ENCODE results near the gene NLK.

NLK gene

DNA sequence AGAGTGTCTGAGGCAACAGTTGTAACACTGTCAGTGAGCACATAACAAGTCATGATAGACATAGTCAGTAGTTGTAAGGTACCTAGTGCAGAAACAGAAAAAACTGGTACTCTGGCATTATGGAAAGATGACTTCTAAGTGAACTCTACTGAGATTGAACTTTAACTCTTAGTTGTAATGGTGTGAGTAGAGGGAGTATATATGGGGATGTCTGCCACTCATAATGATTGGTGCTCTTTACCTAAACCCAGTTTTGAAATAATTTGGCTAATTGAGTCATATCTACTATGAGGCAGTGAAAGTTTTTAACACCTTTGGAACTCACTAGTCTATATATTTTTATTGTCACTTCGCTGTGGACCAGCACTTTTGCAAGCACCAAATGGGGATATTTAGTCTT is 6.6 kb downstream of the NLK start:
- no peaks in the 10 kb centered on the region for H3K27me3 ChIP-seq (ENCODE audit: control insufficient read depth in 1 of 2, insufficient read depth in 2 of 2, low read length in 2 of 2)
- H3K36me3 ChIP-seq (ENCODE audit: control insufficient read depth in 2 of 2, insufficient read depth in 2 of 2, low read length in 2 of 2), result no peaks in the 10 kb centered on the region
- no peaks in the 10 kb centered on the region for H3K9me3 ChIP-seq (ENCODE audit: control insufficient read depth in 2 of 2, low read length in 2 of 2)
- peaks cover 5% of the 10 kb centered on the region for H3K4me1 ChIP-seq (ENCODE audit: control insufficient read depth, insufficient read depth, low read length)
- no peak overlapping the region for H3K27ac ChIP-seq (ENCODE audit: low read length)
- H3K4me3 ChIP-seq (ENCODE audit: low read length in 2 of 2), result no peak overlapping the region
- no peak overlapping the region for H3K9ac ChIP-seq (ENCODE audit: low read length in 2 of 2)

DNA sequence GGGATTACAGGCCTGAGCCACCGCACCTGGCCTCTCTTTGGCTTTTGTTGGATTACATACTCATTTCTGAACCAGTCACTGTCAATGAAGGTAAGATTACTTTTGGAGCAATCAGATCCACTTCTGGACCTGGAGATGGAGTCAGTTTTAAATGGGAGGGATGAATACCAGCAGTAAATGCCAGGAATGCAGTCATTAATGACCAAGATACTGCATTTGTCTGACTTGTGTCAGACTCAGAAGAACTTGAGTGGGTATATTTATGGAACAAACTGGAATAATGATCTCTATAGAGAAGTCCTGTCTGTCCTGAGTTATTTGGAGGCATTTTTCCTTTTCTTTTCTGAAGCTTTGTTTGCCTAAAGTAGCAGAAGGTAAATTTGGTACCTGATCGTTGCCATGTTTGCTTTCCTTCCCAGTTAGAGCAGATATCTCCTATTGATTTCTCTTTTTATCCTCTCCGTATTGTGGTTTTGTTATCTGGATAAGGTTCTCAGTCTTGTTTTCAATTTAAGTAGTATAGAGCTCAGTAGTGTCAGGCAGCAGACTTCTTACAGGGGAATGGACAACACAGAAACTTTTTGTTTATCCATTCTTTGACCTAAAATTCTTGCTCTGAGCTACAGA is 10.7 kb downstream of the NLK start:
- Histone ChIP-seq H3K4me1 (ENCODE audit: control insufficient read depth, insufficient read depth, low read length) (peaks cover 5% of the 10 kb centered on the region), H3K4me3 (ENCODE audit: low read length in 2 of 2) (no peak overlapping the region), H3K27ac (ENCODE audit: low read length) (no peak overlapping the region), H3K9me3 (ENCODE audit: control insufficient read depth in 2 of 2, low read length in 2 of 2) (no peaks in the 10 kb centered on the region), H3K27me3 (ENCODE audit: control insufficient read depth in 1 of 2, insufficient read depth in 2 of 2, low read length in 2 of 2) (no peaks in the 10 kb centered on the region), H3K36me3 (ENCODE audit: control insufficient read depth in 2 of 2, insufficient read depth in 2 of 2, low read length in 2 of 2) (no peaks in the 10 kb centered on the region), H3K9ac (ENCODE audit: low read length in 2 of 2) (no peak overlapping the region)

DNA sequence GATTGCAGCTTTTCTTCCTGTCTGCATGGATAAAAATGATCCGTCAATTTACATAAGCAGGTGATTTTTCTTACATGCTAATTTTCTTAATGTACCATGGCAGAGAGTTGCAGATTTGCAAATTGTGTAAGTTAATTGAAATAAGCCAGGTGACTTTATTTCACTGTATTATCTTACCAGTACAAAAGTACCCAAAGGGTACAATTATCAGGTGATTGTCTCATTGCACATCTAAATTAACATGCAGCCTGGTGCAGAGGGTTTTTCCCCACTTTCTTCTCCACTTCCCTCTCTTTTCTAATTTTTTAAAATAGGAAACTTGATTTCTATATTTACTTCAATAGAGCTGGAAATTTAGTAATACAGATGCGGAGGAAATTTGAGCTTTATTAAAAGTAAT is 11.2 kb downstream of the NLK start:
- H3K27me3 ChIP-seq (ENCODE audit: control insufficient read depth in 1 of 2, insufficient read depth in 2 of 2, low read length in 2 of 2), result no peaks in the 10 kb centered on the region
- H3K36me3 ChIP-seq (ENCODE audit: control insufficient read depth in 2 of 2, insufficient read depth in 2 of 2, low read length in 2 of 2), result no peaks in the 10 kb centered on the region
- no peak overlapping the region for H3K9ac ChIP-seq (ENCODE audit: low read length in 2 of 2)
- H3K4me1 ChIP-seq (ENCODE audit: control insufficient read depth, insufficient read depth, low read length), result peaks cover 5% of the 10 kb centered on the region
- H3K9me3 ChIP-seq (ENCODE audit: control insufficient read depth in 2 of 2, low read length in 2 of 2), result no peaks in the 10 kb centered on the region
- H3K4me3 ChIP-seq (ENCODE audit: low read length in 2 of 2), result no peak overlapping the region
- no peak overlapping the region for H3K27ac ChIP-seq (ENCODE audit: low read length)

DNA sequence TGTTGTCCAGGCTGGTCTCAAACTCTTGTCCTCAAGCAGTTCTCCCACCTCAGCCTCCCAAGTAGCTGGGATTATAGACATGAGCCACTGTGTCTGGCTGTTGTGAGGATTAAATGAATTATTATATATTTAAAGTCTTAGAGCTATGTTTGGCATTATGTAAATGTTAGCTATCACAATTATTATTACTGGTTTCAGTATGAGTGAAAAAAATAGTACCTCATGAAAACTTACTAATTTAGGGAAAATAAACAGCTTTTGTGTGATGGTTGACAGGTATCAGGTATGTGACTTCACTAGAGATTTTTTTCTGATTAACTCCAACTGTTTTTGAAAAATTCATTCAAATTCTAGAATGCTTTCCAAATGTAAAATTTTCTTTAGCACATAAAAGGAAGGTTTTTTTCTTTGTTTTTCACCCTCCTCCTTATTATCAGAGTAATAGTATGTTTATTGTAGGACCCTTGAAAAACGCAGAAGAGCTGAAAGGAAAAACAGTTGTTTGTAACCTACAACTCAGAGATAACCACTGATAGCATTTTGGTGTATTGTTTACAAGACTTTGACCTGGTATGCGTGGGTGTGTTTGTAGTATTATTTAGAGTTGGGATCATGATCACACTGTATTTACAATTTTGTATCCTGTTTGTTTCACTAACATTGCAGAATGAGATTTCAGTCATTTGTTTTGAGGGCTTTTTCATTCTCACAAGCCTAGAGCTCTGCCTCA is 13.2 kb downstream of the NLK start:
- H3K27ac ChIP-seq (ENCODE audit: low read length), result no peak overlapping the region
- H3K27me3 ChIP-seq (ENCODE audit: control insufficient read depth in 1 of 2, insufficient read depth in 2 of 2, low read length in 2 of 2), result no peaks in the 10 kb centered on the region
- H3K4me1 ChIP-seq (ENCODE audit: control insufficient read depth, insufficient read depth, low read length), result peaks cover 5% of the 10 kb centered on the region
- no peak overlapping the region for H3K9ac ChIP-seq (ENCODE audit: low read length in 2 of 2)
- no peaks in the 10 kb centered on the region for H3K36me3 ChIP-seq (ENCODE audit: control insufficient read depth in 2 of 2, insufficient read depth in 2 of 2, low read length in 2 of 2)
- no peaks in the 10 kb centered on the region for H3K9me3 ChIP-seq (ENCODE audit: control insufficient read depth in 2 of 2, low read length in 2 of 2)
- H3K4me3 ChIP-seq (ENCODE audit: low read length in 2 of 2), result no peak overlapping the region

DNA sequence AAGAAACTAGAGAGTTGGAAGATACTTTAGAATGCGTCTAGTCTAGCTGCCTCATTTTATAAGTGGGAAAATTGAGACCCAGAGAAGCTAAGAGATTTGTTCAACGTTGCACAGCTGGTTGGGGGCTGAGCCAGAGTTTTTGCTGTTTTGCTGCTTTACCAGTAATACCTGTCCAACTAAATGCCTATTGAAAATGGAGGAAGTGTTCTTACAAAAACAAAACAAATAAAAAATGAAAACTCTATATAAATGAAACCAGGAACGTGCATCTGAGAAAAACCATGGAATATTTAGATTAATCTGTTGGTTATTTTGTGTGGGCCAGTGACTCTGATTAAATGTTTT is 13.8 kb downstream of the NLK start:
- no peak overlapping the region for H3K4me3 ChIP-seq (ENCODE audit: low read length in 2 of 2)
- H3K9ac ChIP-seq (ENCODE audit: low read length in 2 of 2), result no peak overlapping the region

DNA sequence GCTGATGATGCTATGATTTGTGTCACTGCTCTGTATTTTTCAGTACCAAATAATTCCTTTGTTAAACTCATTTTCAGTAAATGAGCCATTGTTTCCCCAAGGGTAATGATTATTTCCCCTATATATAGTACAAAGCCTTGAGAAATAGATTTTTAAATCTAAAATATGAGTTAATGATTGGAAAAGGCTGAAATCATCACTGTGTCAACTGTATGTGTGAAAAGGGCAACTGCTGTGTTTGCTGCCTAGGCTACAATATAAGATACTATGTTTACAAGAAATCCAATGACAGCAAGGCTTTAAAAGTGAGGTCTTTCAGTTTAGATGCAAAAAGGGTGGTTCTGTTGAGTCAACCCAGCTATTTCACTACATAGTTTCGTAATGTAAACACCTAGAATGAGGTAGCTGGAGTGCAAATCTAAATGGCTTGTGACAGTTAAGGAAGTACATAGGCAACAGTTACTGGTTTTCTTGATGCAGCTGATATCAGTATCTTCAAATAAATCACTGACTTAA is 15.3 kb downstream of the NLK start:
- Histone ChIP-seq H3K36me3 (ENCODE audit: control insufficient read depth in 2 of 2, insufficient read depth in 2 of 2, low read length in 2 of 2) (no peaks in the 10 kb centered on the region), H3K27me3 (ENCODE audit: control insufficient read depth in 1 of 2, insufficient read depth in 2 of 2, low read length in 2 of 2) (no peaks in the 10 kb centered on the region), H3K9ac (ENCODE audit: low read length in 2 of 2) (no peak overlapping the region), H3K4me1 (ENCODE audit: control insufficient read depth, insufficient read depth, low read length) (peaks cover 5% of the 10 kb centered on the region), H3K9me3 (ENCODE audit: control insufficient read depth in 2 of 2, low read length in 2 of 2) (no peaks in the 10 kb centered on the region), H3K4me3 (ENCODE audit: low read length in 2 of 2) (no peak overlapping the region), H3K27ac (ENCODE audit: low read length) (no peak overlapping the region)

More for the DNA sequence above, 13.8 kb downstream of the NLK start:
- no peak overlapping the region for H3K27ac ChIP-seq (ENCODE audit: low read length)
- peaks cover 5% of the 10 kb centered on the region for H3K4me1 ChIP-seq (ENCODE audit: control insufficient read depth, insufficient read depth, low read length)
- no peaks in the 10 kb centered on the region for H3K9me3 ChIP-seq (ENCODE audit: control insufficient read depth in 2 of 2, low read length in 2 of 2)
- no peaks in the 10 kb centered on the region for H3K36me3 ChIP-seq (ENCODE audit: control insufficient read depth in 2 of 2, insufficient read depth in 2 of 2, low read length in 2 of 2)
- no peaks in the 10 kb centered on the region for H3K27me3 ChIP-seq (ENCODE audit: control insufficient read depth in 1 of 2, insufficient read depth in 2 of 2, low read length in 2 of 2)

DNA sequence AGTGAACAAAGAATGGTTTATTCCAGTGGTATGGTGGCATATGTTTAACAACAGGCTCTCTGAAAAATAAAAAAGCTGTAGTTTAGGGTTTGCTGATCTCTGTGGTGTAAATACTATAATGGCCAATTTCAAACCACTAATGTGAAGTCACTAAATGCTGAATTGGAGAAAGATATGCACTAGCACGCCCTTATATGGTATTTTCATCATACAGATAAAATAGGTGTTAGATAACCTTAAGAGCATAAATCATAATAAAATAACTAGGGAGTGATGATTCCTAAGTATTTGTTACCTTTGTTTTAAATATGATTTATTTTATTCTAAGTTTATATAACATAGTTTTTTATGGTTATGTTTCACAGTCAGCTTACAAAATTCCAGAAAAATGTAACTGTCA is 17.2 kb downstream of the NLK start:
- Histone ChIP-seq H3K4me1 (ENCODE audit: control insufficient read depth, insufficient read depth, low read length) (no peaks in the 10 kb centered on the region), H3K27ac (ENCODE audit: low read length) (no peak overlapping the region), H3K36me3 (ENCODE audit: control insufficient read depth in 2 of 2, insufficient read depth in 2 of 2, low read length in 2 of 2) (no peaks in the 10 kb centered on the region), H3K4me3 (ENCODE audit: low read length in 2 of 2) (no peak overlapping the region), H3K27me3 (ENCODE audit: control insufficient read depth in 1 of 2, insufficient read depth in 2 of 2, low read length in 2 of 2) (no peaks in the 10 kb centered on the region), H3K9me3 (ENCODE audit: control insufficient read depth in 2 of 2, low read length in 2 of 2) (no peaks in the 10 kb centered on the region), H3K9ac (ENCODE audit: low read length in 2 of 2) (no peak overlapping the region)

DNA sequence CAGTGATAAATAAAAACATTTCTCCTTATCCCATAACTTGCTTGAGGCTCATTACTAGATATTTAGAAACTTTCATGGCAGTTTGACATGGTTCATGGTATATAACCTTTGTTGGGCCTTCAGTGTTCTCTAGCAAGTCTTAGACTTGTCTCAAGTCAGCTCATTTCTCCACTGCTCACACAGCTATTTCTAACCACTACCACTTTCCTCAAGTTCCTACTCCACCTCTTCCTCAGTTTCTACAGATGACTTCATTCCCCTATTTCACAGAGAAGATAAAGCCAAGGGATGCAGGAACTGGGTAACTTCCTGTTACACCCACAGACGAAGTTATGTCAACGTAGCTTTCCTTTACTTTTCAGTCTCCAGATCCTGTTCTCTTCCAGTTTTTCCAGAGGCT is 23.2 kb downstream of the NLK start:
- no peak overlapping the region for H3K9ac ChIP-seq (ENCODE audit: low read length in 2 of 2)
- H3K4me3 ChIP-seq (ENCODE audit: low read length in 2 of 2), result no peak overlapping the region
- no peak overlapping the region for H3K27ac ChIP-seq (ENCODE audit: low read length)
- H3K9me3 ChIP-seq (ENCODE audit: control insufficient read depth in 2 of 2, low read length in 2 of 2), result no peaks in the 10 kb centered on the region
- no peaks in the 10 kb centered on the region for H3K36me3 ChIP-seq (ENCODE audit: control insufficient read depth in 2 of 2, insufficient read depth in 2 of 2, low read length in 2 of 2)
- H3K27me3 ChIP-seq (ENCODE audit: control insufficient read depth in 1 of 2, insufficient read depth in 2 of 2, low read length in 2 of 2), result no peaks in the 10 kb centered on the region
- H3K4me1 ChIP-seq (ENCODE audit: control insufficient read depth, insufficient read depth, low read length), result no peaks in the 10 kb centered on the region

DNA sequence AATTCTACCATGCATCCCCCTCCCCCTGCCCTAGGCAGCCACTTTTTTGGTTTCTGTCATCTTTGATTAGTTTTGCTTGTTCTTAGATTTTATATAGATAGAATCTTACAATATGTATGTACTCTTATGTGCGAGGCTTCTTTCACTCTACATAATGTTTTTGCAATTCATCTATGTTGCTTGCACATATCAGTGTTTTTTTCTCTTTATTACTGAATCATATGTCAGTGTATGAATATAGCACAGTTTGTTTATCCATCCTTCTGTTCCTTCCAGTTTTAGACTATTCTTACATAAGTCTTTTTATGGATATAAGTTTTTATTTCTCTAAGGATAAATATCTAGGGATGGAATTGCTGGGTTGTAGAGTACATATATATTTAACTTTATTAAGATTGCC is 26.6 kb downstream of the NLK start:
- no peaks in the 10 kb centered on the region for H3K27me3 ChIP-seq (ENCODE audit: control insufficient read depth in 1 of 2, insufficient read depth in 2 of 2, low read length in 2 of 2)
- no peaks in the 10 kb centered on the region for H3K36me3 ChIP-seq (ENCODE audit: control insufficient read depth in 2 of 2, insufficient read depth in 2 of 2, low read length in 2 of 2)
- H3K27ac ChIP-seq (ENCODE audit: low read length), result no peak overlapping the region
- H3K4me3 ChIP-seq (ENCODE audit: low read length in 2 of 2), result no peak overlapping the region
- no peak overlapping the region for H3K9ac ChIP-seq (ENCODE audit: low read length in 2 of 2)
- no peaks in the 10 kb centered on the region for H3K9me3 ChIP-seq (ENCODE audit: control insufficient read depth in 2 of 2, low read length in 2 of 2)
- H3K4me1 ChIP-seq (ENCODE audit: control insufficient read depth, insufficient read depth, low read length), result no peaks in the 10 kb centered on the region

DNA sequence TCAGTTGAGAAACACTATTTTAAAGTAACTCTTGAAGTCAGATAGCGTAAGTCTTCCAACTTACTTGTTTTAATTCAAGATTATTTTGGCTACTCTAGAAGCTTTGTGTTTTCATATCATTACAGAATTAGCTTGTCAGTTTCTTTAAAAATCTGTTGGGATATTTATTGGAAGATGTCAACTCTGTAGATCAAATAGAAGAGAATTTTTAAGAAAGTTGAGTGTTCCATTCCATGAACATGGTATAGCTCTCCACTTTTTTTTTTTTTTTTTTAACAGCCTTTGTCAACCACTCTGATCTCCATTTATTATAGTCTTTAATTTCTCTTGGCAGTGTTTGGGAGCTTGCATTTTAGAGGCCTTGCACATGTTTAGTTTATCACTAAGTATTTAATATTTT is 28.7 kb downstream of the NLK start:
- Histone ChIP-seq H3K27me3 (ENCODE audit: control insufficient read depth in 1 of 2, insufficient read depth in 2 of 2, low read length in 2 of 2) (no peaks in the 10 kb centered on the region), H3K27ac (ENCODE audit: low read length) (no peak overlapping the region), H3K4me1 (ENCODE audit: control insufficient read depth, insufficient read depth, low read length) (no peaks in the 10 kb centered on the region), H3K36me3 (ENCODE audit: control insufficient read depth in 2 of 2, insufficient read depth in 2 of 2, low read length in 2 of 2) (no peaks in the 10 kb centered on the region), H3K4me3 (ENCODE audit: low read length in 2 of 2) (no peak overlapping the region), H3K9me3 (ENCODE audit: control insufficient read depth in 2 of 2, low read length in 2 of 2) (no peaks in the 10 kb centered on the region), H3K9ac (ENCODE audit: low read length in 2 of 2) (no peak overlapping the region)

DNA sequence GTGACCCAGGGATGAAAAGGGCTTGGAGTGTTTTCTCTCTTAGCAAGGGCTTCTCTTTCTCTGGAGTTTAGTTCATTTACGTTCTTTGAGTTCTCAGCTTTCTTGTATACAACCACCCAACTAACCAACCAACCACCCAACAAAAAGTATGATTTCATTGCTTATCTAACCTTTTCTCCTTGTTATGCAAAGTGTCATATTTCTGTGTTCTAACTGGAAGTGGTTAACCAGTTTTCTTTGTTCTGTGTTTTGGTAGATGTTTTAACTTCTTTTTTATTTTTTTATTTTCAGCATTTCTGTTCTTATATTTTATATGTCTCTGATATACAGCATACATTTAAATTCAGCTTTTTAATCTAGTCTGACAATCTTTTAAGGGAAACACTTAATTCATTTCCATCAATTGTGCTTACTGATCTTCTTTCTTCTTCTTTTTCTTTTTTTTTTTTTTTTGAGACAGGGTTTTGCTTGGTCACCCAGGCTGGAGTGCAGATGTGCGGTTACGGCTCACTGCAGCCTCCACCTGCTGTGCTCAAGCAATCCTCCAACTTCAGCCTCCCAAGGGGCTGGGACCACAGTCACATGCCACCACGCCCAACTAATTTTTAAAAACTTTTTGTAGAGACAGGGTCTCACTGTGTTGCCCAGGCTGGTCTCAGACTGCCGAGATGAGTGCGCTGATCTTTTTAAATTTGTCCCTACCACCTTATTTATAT is 29.6 kb downstream of the NLK start:
- Histone ChIP-seq H3K9ac (ENCODE audit: low read length in 2 of 2) (no peak overlapping the region), H3K4me3 (ENCODE audit: low read length in 2 of 2) (no peak overlapping the region), H3K27ac (ENCODE audit: low read length) (no peak overlapping the region), H3K27me3 (ENCODE audit: control insufficient read depth in 1 of 2, insufficient read depth in 2 of 2, low read length in 2 of 2) (no peaks in the 10 kb centered on the region), H3K9me3 (ENCODE audit: control insufficient read depth in 2 of 2, low read length in 2 of 2) (no peaks in the 10 kb centered on the region), H3K4me1 (ENCODE audit: control insufficient read depth, insufficient read depth, low read length) (no peaks in the 10 kb centered on the region), H3K36me3 (ENCODE audit: control insufficient read depth in 2 of 2, insufficient read depth in 2 of 2, low read length in 2 of 2) (no peaks in the 10 kb centered on the region)

Measured in stomach smooth muscle (tissue), 2 donors.